H1 (cell line): ENCODE data around the gene ATF7IP2.

Source experiments
- GABPA ChIP-seq: IDR thresholded peaks from 2 replicates; pipeline ENCODE4 v1.6.1; 2011; ENCODE audit warnings: mild to moderate bottlenecking, low read length, moderate library complexity, borderline replicate concordance; ENCODE audit not compliant: insufficient read depth
- TF ChIP-seq, protein P1 (sequence below), 3 experiments: IDR thresholded peaks; 1 replicate in 2 of 3; 2 replicates in 1 of 3; pipeline versions ENCODE4 v1.5.1 to v1.6.1; 2011; ENCODE audit warnings: low read length in 3 of 3, mild to moderate bottlenecking in 3 of 3, inconsistent platforms in 2 of 3, low read depth in 1 of 3, moderate library complexity in 1 of 3; ENCODE audit not compliant: insufficient read depth in 1 of 3; ENCODE audit errors: control extremely low read depth in 1 of 3

DNA sequence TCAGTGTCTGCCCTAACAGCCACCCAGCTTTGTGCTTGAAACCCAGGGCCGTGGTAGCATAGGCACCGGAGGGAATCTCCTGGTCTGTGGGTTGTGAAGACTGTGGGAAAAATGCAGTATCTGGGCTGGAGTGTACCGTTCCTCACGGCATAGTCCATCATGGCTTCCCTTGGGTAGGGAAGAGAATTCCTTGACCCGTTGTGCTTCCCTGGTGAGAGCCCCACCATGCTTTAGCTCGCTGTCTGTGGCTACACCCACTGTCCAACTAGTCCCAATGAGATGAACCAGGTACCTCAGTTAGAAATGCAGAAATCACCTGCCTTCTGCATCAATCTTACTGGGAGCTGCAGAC lies 67.3 kb downstream of the ATF7IP2 start:
- TF ChIP-seq, protein P1, sequence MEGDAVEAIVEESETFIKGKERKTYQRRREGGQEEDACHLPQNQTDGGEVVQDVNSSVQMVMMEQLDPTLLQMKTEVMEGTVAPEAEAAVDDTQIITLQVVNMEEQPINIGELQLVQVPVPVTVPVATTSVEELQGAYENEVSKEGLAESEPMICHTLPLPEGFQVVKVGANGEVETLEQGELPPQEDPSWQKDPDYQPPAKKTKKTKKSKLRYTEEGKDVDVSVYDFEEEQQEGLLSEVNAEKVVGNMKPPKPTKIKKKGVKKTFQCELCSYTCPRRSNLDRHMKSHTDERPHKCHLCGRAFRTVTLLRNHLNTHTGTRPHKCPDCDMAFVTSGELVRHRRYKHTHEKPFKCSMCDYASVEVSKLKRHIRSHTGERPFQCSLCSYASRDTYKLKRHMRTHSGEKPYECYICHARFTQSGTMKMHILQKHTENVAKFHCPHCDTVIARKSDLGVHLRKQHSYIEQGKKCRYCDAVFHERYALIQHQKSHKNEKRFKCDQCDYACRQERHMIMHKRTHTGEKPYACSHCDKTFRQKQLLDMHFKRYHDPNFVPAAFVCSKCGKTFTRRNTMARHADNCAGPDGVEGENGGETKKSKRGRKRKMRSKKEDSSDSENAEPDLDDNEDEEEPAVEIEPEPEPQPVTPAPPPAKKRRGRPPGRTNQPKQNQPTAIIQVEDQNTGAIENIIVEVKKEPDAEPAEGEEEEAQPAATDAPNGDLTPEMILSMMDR (IDR thresholded peaks at IDR 0.05; ENCODE audit: control extremely low read depth in 1 of 3, insufficient read depth in 1 of 3, low read depth in 1 of 3, low read length in 3 of 3) = no peak
- no peak for TF ChIP-seq GABPA
